ENCODE measurements around the gene IL17RD.

DNA sequence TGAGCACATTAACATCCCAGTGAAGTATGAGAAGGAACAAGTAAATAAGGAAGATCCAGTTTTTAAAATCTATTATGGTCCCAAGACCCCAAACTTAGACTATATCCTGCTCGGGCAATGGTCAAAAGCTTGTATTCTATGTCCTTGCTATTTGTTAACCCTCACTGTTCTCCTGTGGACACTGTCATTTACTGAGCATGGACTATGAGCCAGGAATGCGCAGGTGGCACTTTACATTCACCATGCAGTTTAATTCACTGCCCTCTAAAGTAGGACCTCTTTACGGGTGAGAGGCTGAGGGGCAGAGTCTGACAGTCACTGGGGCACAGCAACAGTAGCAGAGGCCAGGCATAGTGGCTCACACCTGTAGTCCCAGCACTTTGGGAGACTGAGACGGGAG is 76.1 kb downstream of the IL17RD start:
- TF ChIP-seq, protein P1, sequence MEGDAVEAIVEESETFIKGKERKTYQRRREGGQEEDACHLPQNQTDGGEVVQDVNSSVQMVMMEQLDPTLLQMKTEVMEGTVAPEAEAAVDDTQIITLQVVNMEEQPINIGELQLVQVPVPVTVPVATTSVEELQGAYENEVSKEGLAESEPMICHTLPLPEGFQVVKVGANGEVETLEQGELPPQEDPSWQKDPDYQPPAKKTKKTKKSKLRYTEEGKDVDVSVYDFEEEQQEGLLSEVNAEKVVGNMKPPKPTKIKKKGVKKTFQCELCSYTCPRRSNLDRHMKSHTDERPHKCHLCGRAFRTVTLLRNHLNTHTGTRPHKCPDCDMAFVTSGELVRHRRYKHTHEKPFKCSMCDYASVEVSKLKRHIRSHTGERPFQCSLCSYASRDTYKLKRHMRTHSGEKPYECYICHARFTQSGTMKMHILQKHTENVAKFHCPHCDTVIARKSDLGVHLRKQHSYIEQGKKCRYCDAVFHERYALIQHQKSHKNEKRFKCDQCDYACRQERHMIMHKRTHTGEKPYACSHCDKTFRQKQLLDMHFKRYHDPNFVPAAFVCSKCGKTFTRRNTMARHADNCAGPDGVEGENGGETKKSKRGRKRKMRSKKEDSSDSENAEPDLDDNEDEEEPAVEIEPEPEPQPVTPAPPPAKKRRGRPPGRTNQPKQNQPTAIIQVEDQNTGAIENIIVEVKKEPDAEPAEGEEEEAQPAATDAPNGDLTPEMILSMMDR (IDR thresholded peaks at IDR 0.05) = no peak
- TF ChIP-seq POLR2A (IDR thresholded peaks at IDR 0.05) = no peak
